ENCODE results near the gene WIPF3.

DNA sequence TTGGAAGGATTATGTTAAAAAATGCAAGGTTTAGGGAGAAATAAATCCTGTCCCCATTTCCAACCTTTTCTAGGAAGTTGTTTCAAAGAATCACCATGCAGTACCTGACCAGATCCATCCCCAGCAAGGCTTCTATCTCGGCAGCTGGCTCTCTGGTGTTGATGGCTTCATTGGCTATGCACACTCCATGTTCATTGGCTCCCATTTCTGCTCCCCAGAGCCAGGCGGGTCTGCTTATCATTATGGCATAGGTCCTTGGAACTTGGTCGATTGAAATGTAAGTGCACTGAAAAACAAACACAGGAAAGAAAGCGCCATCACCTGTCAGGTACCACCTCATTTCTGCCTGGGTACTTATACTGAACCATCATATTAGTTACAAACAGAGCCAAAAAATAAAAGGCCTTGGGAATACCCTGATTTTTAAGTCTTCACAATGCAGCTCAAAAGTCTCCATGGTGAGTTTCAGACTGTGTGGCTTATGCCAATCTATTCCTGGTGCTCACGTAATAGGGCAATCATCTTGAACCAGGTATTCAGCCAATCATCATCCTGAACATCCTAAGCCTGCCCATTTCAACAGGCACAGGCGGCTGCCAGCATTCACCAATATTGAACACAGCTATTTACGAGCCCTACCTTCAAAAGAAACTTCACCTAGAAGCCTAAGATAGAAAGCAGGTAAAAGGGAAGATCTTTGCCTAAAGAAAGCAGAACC lies 148.9 kb downstream of the WIPF3 start:
- TF ChIP-seq CTCF (conservative IDR thresholded peaks at IDR 0.05; ENCODE audit: low read depth, low read length), result no peak
- no peak for TF ChIP-seq POLR2A (IDR thresholded peaks at IDR 0.05; ENCODE audit: low read depth, low read length)
- TF ChIP-seq RFX5 (IDR thresholded peaks at IDR 0.05; ENCODE audit: low read depth, low read length), result no peak
- no peak for TF ChIP-seq RCOR1 (IDR thresholded peaks at IDR 0.05; ENCODE audit: insufficient replicate concordance, low read length)
- TF ChIP-seq ELK1 (IDR thresholded peaks at IDR 0.05; ENCODE audit: borderline replicate concordance, low read depth, low read length), result no peak
- TF ChIP-seq RAD21 (IDR thresholded peaks at IDR 0.05; ENCODE audit: low read length), result no peak
- TF ChIP-seq BHLHE40 (IDR thresholded peaks at IDR 0.05; ENCODE audit: low read depth, low read length), result no peak
- TF ChIP-seq MAFK (IDR thresholded peaks at IDR 0.05; ENCODE audit: low read depth, low read length), result no peak
- no peak for TF ChIP-seq CHD1 (IDR thresholded peaks at IDR 0.05; ENCODE audit: low read depth, low read length)

Data from IMR-90 (cell line).